Measurements from ENCODE around the gene NGEF. TPM values are rescaled to one million over a fixed set of nuclear protein-coding genes. Genes with fewer than 3 reads are reported as not detected.
A peak's percentile ranks its signal among the peaks of the same experiment; 100 is the strongest.

Gene NGEF
- total RNA-seq, 1 experiment from 2014 or later = 5.4 TPM

DNA sequence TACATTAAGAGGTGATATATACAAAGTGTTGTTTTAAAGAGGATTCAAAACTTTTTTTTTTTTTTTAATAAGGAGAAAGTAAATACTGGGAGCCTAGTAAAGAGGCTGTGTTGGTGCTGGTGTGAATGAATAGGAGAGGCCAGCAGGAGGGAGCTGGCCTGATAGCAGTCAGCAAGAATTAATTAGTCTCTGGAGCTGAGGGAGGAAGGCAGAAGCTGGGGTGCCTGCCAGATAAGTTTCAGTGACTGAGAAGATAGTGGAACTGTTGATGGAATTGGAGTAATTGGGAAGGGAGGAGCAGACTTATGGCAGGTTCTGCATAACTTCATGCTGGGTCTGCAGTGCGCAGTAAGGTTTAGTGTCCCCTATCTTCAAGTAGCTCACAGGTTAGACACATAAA is 179.2 kb downstream of the NGEF start (continued):
- TF ChIP-seq, protein P1, sequence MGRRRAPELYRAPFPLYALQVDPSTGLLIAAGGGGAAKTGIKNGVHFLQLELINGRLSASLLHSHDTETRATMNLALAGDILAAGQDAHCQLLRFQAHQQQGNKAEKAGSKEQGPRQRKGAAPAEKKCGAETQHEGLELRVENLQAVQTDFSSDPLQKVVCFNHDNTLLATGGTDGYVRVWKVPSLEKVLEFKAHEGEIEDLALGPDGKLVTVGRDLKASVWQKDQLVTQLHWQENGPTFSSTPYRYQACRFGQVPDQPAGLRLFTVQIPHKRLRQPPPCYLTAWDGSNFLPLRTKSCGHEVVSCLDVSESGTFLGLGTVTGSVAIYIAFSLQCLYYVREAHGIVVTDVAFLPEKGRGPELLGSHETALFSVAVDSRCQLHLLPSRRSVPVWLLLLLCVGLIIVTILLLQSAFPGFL (CRISPR knock-in tag; IDR thresholded peaks at IDR 0.05; ENCODE audit: borderline replicate concordance) = no peak
- TF ChIP-seq, protein P2, sequence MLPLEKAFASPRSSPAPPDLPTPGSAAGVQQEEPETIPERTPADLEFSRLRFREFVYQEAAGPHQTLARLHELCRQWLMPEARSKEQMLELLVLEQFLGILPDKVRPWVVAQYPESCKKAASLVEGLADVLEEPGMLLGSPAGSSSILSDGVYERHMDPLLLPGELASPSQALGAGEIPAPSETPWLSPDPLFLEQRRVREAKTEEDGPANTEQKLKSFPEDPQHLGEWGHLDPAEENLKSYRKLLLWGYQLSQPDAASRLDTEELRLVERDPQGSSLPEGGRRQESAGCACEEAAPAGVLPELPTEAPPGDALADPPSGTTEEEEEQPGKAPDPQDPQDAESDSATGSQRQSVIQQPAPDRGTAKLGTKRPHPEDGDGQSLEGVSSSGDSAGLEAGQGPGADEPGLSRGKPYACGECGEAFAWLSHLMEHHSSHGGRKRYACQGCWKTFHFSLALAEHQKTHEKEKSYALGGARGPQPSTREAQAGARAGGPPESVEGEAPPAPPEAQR (CRISPR knock-in tag; IDR thresholded peaks at IDR 0.05) = no peak
- TF ChIP-seq, protein P3, sequence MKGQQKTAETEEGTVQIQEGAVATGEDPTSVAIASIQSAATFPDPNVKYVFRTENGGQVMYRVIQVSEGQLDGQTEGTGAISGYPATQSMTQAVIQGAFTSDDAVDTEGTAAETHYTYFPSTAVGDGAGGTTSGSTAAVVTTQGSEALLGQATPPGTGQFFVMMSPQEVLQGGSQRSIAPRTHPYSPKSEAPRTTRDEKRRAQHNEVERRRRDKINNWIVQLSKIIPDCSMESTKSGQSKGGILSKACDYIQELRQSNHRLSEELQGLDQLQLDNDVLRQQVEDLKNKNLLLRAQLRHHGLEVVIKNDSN (CRISPR knock-in tag; IDR thresholded peaks at IDR 0.05) = no peak
- TF ChIP-seq EMX1 (CRISPR knock-in tag; IDR thresholded peaks at IDR 0.05) (no peak), HMGXB4 (CRISPR knock-in tag; IDR thresholded peaks at IDR 0.05) (no peak), TCF7 (CRISPR knock-in tag; IDR thresholded peaks at IDR 0.05; ENCODE audit: low read depth) (no peak), ZNF416 (CRISPR knock-in tag; IDR thresholded peaks at IDR 0.05) (no peak)

DNA sequence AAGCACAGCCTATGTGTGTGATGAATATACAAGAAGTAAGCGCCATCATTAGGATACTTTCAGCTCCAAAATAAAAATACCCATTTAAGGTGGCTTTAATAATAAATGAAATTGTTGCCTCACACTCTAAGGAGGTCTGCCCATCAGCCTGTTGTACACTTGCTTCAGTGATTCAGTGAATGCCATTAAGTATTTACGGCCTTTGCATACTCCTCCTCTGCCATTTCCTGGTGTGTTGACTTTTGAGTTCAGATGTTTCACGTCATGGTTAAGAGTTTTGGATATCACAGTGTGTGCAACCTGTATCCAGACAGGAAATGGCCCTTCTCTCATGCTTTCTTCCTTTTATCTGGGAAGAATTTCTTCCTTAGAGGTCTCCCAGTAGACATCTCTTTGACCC is 181.6 kb downstream of the NGEF start:
- CTCF ChIA-PET = no interaction called here
- Mint-ChIP-seq H3K4me3 (no peak overlapping the region), H3K4me1 (no peaks in the 10 kb centered on the region), H3K27ac (no peak overlapping the region), H3K36me3 (peaks cover 45% of the 10 kb centered on the region), H3K27me3 (ENCODE audit: low read depth) (no peaks in the 10 kb centered on the region), H3K9me3 (no peaks in the 10 kb centered on the region)
- no peak for DNase-seq (ENCODE audit: low spot score)
- no peak for ATAC-seq
- TF ChIP-seq RORB (CRISPR knock-in tag; IDR thresholded peaks at IDR 0.05) = no peak
- no peak for TF ChIP-seq FOXJ3 (CRISPR knock-in tag; IDR thresholded peaks at IDR 0.05; ENCODE audit: borderline replicate concordance)
- POLR2A ChIA-PET = no interaction called here

DNA sequence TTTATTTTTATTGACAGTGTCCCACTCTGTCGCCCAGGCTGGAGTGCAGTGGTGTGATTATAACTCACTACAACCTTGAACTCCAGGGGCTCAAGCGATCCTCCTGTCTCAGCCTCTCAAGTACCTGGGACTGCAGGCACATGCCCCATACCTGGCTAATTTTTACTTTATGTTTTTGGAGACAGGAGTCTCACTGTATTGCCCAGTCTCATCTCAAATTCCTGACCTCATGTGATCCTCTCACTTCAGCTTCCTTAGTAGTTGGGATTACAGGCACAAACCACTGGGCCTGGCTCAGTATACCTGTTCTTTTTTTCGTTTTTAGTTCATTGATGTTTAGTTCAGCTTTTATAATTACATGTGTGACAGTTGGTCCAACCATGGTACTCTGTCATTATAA is 183.1 kb downstream of the NGEF start:
- ChIA-PET CTCF (no interaction called here), POLR2A (no interaction called here)
- peaks cover 5% of the 10 kb centered on the region for H3K9me3 Mint-ChIP-seq
- TF ChIP-seq, protein P4, sequence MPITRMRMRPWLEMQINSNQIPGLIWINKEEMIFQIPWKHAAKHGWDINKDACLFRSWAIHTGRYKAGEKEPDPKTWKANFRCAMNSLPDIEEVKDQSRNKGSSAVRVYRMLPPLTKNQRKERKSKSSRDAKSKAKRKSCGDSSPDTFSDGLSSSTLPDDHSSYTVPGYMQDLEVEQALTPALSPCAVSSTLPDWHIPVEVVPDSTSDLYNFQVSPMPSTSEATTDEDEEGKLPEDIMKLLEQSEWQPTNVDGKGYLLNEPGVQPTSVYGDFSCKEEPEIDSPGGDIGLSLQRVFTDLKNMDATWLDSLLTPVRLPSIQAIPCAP (CRISPR knock-in tag; IDR thresholded peaks at IDR 0.05) = no peak
- TF ChIP-seq SMAD4 (CRISPR knock-in tag; IDR thresholded peaks at IDR 0.05) = no peak
- TF ChIP-seq CBFB (CRISPR knock-in tag; IDR thresholded peaks at IDR 0.05; ENCODE audit: low read depth) = no peak
- TF ChIP-seq ZNF121 (CRISPR knock-in tag; IDR thresholded peaks at IDR 0.05) = peak; percentile 76; the same call in 1 of the 2 replicates
- DNase-seq (ENCODE audit: low spot score) = no peak
- H3K27ac Mint-ChIP-seq = no peak overlapping the region
- H3K4me3 Mint-ChIP-seq = no peak overlapping the region
- no peaks in the 10 kb centered on the region for H3K27me3 Mint-ChIP-seq (ENCODE audit: low read depth)
- ATAC-seq = no peak
- peaks cover 52% of the 10 kb centered on the region for H3K36me3 Mint-ChIP-seq
- no peaks in the 10 kb centered on the region for H3K4me1 Mint-ChIP-seq

Other genes with a start within 250 kb of the NGEF start
- gene KCNJ13, start 236.7 kb downstream of the NGEF start, total RNA-seq (2021) = not detected in 3 replicates
- 2.8 to 3.4 TPM (median 3.4 TPM) in 3 replicates for gene SNORC, start 143.0 kb downstream of the NGEF start, total RNA-seq (2021)
- gene NEU2, start 19.4 kb upstream of the NGEF start, total RNA-seq (2021) = not detected in 3 replicates
- gene INPP5D, start 47.1 kb upstream of the NGEF start, total RNA-seq (2021) = 17.2 to 23.7 TPM (median 22.3 TPM) in 3 replicates
- 31.8 to 36.4 TPM (median 32.5 TPM) in 3 replicates for gene ATG16L1, start 238.4 kb upstream of the NGEF start, total RNA-seq (2021)